Liver (tissue), 9 donors: Measurements from ENCODE around the gene ACYP2. TPM values are rescaled to one million over a fixed set of nuclear protein-coding genes. Genes with fewer than 3 reads are reported as not detected.

Experiments
- DNase-seq: peaks from one replicate; pipeline ENCODE4 v3.0.0-alpha.2; 2017; ENCODE audit warnings: low spot score
- H3K27ac ChIP-seq, 2 donors: one replicate each; pipeline ENCODE4 v1.7.0; 2013; ENCODE audit warnings: inconsistent platforms in 2 of 2, low read length in 2 of 2, control low read depth in 1 of 2, low read depth in 1 of 2, mild to moderate bottlenecking in 1 of 2
- H3K27me3 ChIP-seq, 4 donors: one replicate each; pipeline versions ENCODE4 v1.6.1 to v1.7.0; 2013; ENCODE audit warnings: low read length in 3 of 4, inconsistent platforms in 1 of 4, mild to moderate bottlenecking in 1 of 4, moderate library complexity in 1 of 4; ENCODE audit not compliant: control insufficient read depth in 4 of 4, insufficient read depth in 4 of 4
- H3K36me3 ChIP-seq, 4 donors: one replicate each; pipeline versions ENCODE4 v1.6.1 to v1.7.0; 2013; ENCODE audit warnings: low read length in 3 of 4, mild to moderate bottlenecking in 3 of 4, low read depth in 1 of 4, moderate library complexity in 1 of 4; ENCODE audit not compliant: control insufficient read depth in 4 of 4, insufficient read depth in 3 of 4
- H3K4me1 ChIP-seq, 4 donors: one replicate each; pipeline versions ENCODE4 v1.6.1 to v1.7.0; 2013; ENCODE audit warnings: low read length in 3 of 4, mild to moderate bottlenecking in 3 of 4, moderate library complexity in 1 of 4; ENCODE audit not compliant: control insufficient read depth in 4 of 4, insufficient read depth in 4 of 4
- H3K4me3 ChIP-seq, 3 donors: one replicate each; pipeline versions ENCODE4 v1.6.1 to v1.7.0; 2013; ENCODE audit warnings: low read length in 3 of 3, control low read depth in 1 of 3, low read depth in 1 of 3, mild to moderate bottlenecking in 1 of 3
- H3K9ac ChIP-seq, 2 donors: one replicate each; pipeline ENCODE4 v1.7.0; 2013; ENCODE audit warnings: low read length in 2 of 2, mild to moderate bottlenecking in 2 of 2, moderate library complexity in 2 of 2, control low read depth in 1 of 2, low read depth in 1 of 2
- H3K9me3 ChIP-seq, 4 donors: one replicate each; pipeline versions ENCODE4 v1.6.1 to v1.7.0; 2013; ENCODE audit warnings: low read length in 3 of 4; ENCODE audit not compliant: control insufficient read depth in 4 of 4
- EGR1 ChIP-seq, 2 donors: IDR thresholded peaks; 2 replicates each; pipeline ENCODE4 v1.6.1; 2016 to 2018; ENCODE audit warnings: antibody characterized with exemption in 2 of 2, low read depth in 2 of 2
- FOXA1 ChIP-seq: IDR thresholded peaks from 2 replicates; pipeline ENCODE4 v1.6.1; 2016; ENCODE audit warnings: antibody characterized with exemption
- FOXA2 ChIP-seq: IDR thresholded peaks from 2 replicates; pipeline ENCODE4 v1.6.1; 2016; ENCODE audit warnings: antibody characterized with exemption
- HNF4A ChIP-seq, 2 donors: conservative IDR thresholded peaks; 2 replicates each; pipeline ENCODE4 v1.6.1; 2016; ENCODE audit warnings: antibody characterized with exemption in 2 of 2, mild to moderate bottlenecking in 2 of 2
- HNF4G ChIP-seq: IDR thresholded peaks from 2 replicates; pipeline ENCODE4 v1.6.1; 2016; ENCODE audit warnings: antibody characterized with exemption
- JUND ChIP-seq, 2 donors: IDR thresholded peaks; 2 replicates each; pipeline ENCODE4 v1.6.1; 2016; ENCODE audit warnings: antibody characterized with exemption in 2 of 2
- NR2F2 ChIP-seq: IDR thresholded peaks from 2 replicates; pipeline ENCODE4 v1.6.1; 2016; ENCODE audit warnings: antibody characterized with exemption
- RAD21 ChIP-seq, 2 donors: IDR thresholded peaks; 2 replicates each; pipeline ENCODE4 v1.6.1; 2016; ENCODE audit warnings: antibody characterized with exemption in 2 of 2, mild to moderate bottlenecking in 2 of 2
- RXRA ChIP-seq, 2 donors: IDR thresholded peaks; 2 replicates each; pipeline ENCODE4 v1.6.1; 2017 to 2018; ENCODE audit warnings: antibody characterized with exemption in 2 of 2, mild to moderate bottlenecking in 1 of 2
- SP1 ChIP-seq: IDR thresholded peaks from 2 replicates; pipeline ENCODE4 v1.6.1; 2018; ENCODE audit warnings: antibody characterized with exemption, mild to moderate bottlenecking
- TAF1 ChIP-seq: conservative IDR thresholded peaks from 2 replicates; pipeline ENCODE4 v1.6.1; 2016; ENCODE audit warnings: antibody characterized with exemption, mild to moderate bottlenecking
- YY1 ChIP-seq: IDR thresholded peaks from 2 replicates; pipeline ENCODE4 v1.6.1; 2016; ENCODE audit warnings: antibody characterized with exemption, mild to moderate bottlenecking
- WGBS: extraction: QIAGEN DNeasy Blood & Tissue Kit; methylation state at CpG from one replicate; pipeline ENCODE4 v1.1.7; 2013; 5-methylcytosine and 5-hydroxymethylcytosine counted together
- polyA plus RNA-seq, 2 donors: library from polyadenylated mRNA; stranded (reverse) in 1 of 2; unstranded in 1 of 2; fragments of 200-250 nt in 1 of 2; fragments of >200 nt in 1 of 2; fragmentation: Nextera tagmentation in 1 of 2; extraction: Ambion mirVana in 1 of 2; gene quantifications; one replicate each; pipeline versions ENCODE4 v1.2.1 to v1.2.3, GENCODE V29; 2013 to 2015
- total RNA-seq, 2 donors: library from RNA; depleted of rRNA; stranded (reverse); fragments of >200 nt; gene quantifications; one replicate each; pipeline ENCODE4 v1.2.3, GENCODE V29; 2014
- TF ChIP-seq, protein P1 (sequence below): IDR thresholded peaks from 2 replicates; pipeline ENCODE4 v1.6.1; 2016; ENCODE audit warnings: antibody characterized with exemption
- TF ChIP-seq, protein P2 (sequence below): IDR thresholded peaks from 2 replicates; pipeline ENCODE4 v1.6.1; 2016; ENCODE audit warnings: antibody characterized with exemption
- TF ChIP-seq, protein P3 (sequence below): fragments of 150-350 bp; IDR thresholded peaks from 2 replicates; pipeline ENCODE4 v1.5.1; 2017; ENCODE audit warnings: improper control_type of control experiment, low read depth, low read length; ENCODE audit not compliant: missing input control
- TF ChIP-seq, protein P4 (sequence below): IDR thresholded peaks from 2 replicates; pipeline ENCODE4 v1.6.1; 2016; ENCODE audit warnings: antibody characterized with exemption
- TF ChIP-seq, protein P5 (sequence below): IDR thresholded peaks from 2 replicates; pipeline ENCODE4 v1.6.1; 2016; ENCODE audit warnings: antibody characterized with exemption, mild to moderate bottlenecking
- donor health status: healthy.
- donor health status: healthy.
- donor health status: healthy.
- donor health status: healthy.
- donor health status: healthy.

The ACYP2 gene
- total and polyA plus RNA-seq, 4 donors: 13.1 to 44.3 (median 15.4) TPM

DNA sequence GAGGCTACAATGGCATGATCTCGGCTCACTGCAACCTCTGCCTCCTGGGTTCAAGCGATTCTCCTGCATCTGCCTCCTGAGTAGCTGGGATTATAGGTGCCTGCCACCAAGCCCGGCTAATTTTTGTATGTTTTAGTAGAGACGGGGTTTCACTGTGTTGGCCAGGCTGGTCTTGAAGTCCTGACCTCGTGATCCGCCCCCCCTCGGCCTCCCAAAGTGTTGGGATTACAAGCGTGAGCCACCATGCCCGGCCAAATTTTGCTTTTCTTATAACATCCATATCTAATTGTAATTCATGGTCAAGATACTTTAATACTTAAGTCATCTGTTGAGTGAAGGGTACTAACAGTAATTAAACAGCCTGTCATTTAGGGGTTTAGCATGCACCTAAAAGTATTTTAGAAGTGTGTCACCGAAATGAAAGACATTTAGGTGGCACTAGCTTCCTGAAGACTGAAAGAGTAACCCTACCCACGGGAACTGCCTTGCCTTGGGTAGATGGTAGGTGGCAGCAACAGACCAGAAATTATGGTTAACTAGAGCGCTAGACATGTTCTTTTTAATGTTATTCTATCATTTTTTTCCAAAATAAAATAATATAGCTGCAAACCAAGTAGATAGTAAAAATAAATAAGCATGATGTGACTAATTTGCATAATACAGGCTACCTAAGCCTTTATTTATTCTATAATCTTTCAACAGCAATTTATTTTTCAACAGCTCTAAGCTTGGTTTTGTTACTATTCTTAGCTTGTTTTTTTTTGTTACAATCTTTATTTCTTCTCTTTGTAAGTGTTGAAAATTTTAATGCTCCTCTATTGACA, 8.6 kb upstream of the ACYP2 start:
- peak overlapping the region in 2 of 3 donors; percentile 23 to 32 for H3K4me3 ChIP-seq
- no peaks in the 10 kb centered on the region for H3K9me3 ChIP-seq
- peak overlapping the region; percentile 21 to 65 for H3K9ac ChIP-seq
- H3K27me3 ChIP-seq: no peaks in the 10 kb centered on the region
- H3K27ac ChIP-seq: peak overlapping the region; percentile 38 to 63
- 37% methylated on average over 12 of the region's 12 CpGs for WGBS
- TF ChIP-seq FOXA1: no peak
- TF ChIP-seq SP1: no peak
- TF ChIP-seq JUND (IDR thresholded peaks at IDR 0.05): no peak
- no peak for TF ChIP-seq NR2F2
- TF ChIP-seq TAF1: no peak
- TF ChIP-seq, protein P1, sequence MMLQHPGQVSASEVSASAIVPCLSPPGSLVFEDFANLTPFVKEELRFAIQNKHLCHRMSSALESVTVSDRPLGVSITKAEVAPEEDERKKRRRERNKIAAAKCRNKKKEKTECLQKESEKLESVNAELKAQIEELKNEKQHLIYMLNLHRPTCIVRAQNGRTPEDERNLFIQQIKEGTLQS: no peak
- no peak for TF ChIP-seq HNF4G
- TF ChIP-seq EGR1 (IDR thresholded peaks at IDR 0.05; ENCODE audit: low read depth in 2 of 2): no peak
- peak; percentile 88 to 91 for TF ChIP-seq RAD21 (IDR thresholded peaks at IDR 0.05)
- TF ChIP-seq, protein P2, sequence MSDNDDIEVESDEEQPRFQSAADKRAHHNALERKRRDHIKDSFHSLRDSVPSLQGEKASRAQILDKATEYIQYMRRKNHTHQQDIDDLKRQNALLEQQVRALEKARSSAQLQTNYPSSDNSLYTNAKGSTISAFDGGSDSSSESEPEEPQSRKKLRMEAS: no peak
- TF ChIP-seq, protein P3, sequence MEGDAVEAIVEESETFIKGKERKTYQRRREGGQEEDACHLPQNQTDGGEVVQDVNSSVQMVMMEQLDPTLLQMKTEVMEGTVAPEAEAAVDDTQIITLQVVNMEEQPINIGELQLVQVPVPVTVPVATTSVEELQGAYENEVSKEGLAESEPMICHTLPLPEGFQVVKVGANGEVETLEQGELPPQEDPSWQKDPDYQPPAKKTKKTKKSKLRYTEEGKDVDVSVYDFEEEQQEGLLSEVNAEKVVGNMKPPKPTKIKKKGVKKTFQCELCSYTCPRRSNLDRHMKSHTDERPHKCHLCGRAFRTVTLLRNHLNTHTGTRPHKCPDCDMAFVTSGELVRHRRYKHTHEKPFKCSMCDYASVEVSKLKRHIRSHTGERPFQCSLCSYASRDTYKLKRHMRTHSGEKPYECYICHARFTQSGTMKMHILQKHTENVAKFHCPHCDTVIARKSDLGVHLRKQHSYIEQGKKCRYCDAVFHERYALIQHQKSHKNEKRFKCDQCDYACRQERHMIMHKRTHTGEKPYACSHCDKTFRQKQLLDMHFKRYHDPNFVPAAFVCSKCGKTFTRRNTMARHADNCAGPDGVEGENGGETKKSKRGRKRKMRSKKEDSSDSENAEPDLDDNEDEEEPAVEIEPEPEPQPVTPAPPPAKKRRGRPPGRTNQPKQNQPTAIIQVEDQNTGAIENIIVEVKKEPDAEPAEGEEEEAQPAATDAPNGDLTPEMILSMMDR: peak; percentile 87
- TF ChIP-seq HNF4A (conservative IDR thresholded peaks at IDR 0.05): no peak
- no peak for DNase-seq
- peaks cover 2 to 26% (median 18%) of the 10 kb centered on the region in 4 donors for H3K4me1 ChIP-seq
- no peaks in the 10 kb centered on the region for H3K36me3 ChIP-seq

DNA sequence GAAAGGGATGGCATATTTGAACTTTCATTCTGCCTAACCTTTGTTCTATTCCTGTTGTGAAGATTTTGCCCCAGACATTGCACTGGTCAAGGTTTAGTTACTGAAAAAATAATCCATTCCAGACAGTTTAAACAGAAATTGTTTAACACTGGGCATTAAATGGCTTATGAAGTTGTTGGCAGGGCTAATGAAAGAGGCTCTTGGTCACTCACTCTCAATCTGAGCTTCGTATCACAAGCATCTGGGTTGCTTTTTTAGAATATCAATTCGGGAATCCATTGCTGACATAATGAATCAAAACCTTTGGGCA, 8.0 kb upstream of the ACYP2 start:
- TF ChIP-seq YY1: peak; percentile 77
- TF ChIP-seq, protein P2: no peak
- TF ChIP-seq, protein P4, sequence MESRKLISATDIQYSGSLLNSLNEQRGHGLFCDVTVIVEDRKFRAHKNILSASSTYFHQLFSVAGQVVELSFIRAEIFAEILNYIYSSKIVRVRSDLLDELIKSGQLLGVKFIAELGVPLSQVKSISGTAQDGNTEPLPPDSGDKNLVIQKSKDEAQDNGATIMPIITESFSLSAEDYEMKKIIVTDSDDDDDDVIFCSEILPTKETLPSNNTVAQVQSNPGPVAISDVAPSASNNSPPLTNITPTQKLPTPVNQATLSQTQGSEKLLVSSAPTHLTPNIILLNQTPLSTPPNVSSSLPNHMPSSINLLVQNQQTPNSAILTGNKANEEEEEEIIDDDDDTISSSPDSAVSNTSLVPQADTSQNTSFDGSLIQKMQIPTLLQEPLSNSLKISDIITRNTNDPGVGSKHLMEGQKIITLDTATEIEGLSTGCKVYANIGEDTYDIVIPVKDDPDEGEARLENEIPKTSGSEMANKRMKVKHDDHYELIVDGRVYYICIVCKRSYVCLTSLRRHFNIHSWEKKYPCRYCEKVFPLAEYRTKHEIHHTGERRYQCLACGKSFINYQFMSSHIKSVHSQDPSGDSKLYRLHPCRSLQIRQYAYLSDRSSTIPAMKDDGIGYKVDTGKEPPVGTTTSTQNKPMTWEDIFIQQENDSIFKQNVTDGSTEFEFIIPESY: peak; percentile 30
- TF ChIP-seq FOXA2: peak; percentile 46
- TF ChIP-seq NR2F2: no peak
- TF ChIP-seq HNF4G: peak; percentile 60
- TF ChIP-seq JUND (IDR thresholded peaks at IDR 0.05): peak in 1 of 2 donors; percentile 38
- TF ChIP-seq, protein P3: no peak
- TF ChIP-seq, protein P5, sequence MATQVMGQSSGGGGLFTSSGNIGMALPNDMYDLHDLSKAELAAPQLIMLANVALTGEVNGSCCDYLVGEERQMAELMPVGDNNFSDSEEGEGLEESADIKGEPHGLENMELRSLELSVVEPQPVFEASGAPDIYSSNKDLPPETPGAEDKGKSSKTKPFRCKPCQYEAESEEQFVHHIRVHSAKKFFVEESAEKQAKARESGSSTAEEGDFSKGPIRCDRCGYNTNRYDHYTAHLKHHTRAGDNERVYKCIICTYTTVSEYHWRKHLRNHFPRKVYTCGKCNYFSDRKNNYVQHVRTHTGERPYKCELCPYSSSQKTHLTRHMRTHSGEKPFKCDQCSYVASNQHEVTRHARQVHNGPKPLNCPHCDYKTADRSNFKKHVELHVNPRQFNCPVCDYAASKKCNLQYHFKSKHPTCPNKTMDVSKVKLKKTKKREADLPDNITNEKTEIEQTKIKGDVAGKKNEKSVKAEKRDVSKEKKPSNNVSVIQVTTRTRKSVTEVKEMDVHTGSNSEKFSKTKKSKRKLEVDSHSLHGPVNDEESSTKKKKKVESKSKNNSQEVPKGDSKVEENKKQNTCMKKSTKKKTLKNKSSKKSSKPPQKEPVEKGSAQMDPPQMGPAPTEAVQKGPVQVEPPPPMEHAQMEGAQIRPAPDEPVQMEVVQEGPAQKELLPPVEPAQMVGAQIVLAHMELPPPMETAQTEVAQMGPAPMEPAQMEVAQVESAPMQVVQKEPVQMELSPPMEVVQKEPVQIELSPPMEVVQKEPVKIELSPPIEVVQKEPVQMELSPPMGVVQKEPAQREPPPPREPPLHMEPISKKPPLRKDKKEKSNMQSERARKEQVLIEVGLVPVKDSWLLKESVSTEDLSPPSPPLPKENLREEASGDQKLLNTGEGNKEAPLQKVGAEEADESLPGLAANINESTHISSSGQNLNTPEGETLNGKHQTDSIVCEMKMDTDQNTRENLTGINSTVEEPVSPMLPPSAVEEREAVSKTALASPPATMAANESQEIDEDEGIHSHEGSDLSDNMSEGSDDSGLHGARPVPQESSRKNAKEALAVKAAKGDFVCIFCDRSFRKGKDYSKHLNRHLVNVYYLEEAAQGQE: peak; percentile 55
- peak; percentile 62 to 82 for TF ChIP-seq RXRA (IDR thresholded peaks at IDR 0.05)
- peak; percentile 90 to 97 for TF ChIP-seq HNF4A (conservative IDR thresholded peaks at IDR 0.05)
- TF ChIP-seq SP1: peak; percentile 62
- TF ChIP-seq EGR1 (IDR thresholded peaks at IDR 0.05; ENCODE audit: low read depth in 2 of 2): no peak
- Histone ChIP-seq H3K27ac (peak overlapping the region; percentile 38 to 63), H3K9me3 (no peaks in the 10 kb centered on the region), H3K36me3 (no peaks in the 10 kb centered on the region), H3K4me1 (peaks cover 2 to 26% (median 18%) of the 10 kb centered on the region in 4 donors), H3K27me3 (no peaks in the 10 kb centered on the region), H3K9ac (no peak overlapping the region), H3K4me3 (peak overlapping the region in 1 of 3 donors; percentile 32)
- no peak for DNase-seq
- 44% methylated on average over 2 of the region's 2 CpGs for WGBS
